Activated T-helper 9 cell treated with anti-CD3 and anti-CD28 coated beads, Interleukin-2, amount 50 U/mL, for 16 hours (primary cell): ENCODE results near the gene CDH22.

Experiments
- DNase-seq: peaks from one replicate; pipeline ENCODE4 v3.0.0-alpha.2; 2020; ENCODE audit warnings: low read depth

CDH22 gene, protein sequence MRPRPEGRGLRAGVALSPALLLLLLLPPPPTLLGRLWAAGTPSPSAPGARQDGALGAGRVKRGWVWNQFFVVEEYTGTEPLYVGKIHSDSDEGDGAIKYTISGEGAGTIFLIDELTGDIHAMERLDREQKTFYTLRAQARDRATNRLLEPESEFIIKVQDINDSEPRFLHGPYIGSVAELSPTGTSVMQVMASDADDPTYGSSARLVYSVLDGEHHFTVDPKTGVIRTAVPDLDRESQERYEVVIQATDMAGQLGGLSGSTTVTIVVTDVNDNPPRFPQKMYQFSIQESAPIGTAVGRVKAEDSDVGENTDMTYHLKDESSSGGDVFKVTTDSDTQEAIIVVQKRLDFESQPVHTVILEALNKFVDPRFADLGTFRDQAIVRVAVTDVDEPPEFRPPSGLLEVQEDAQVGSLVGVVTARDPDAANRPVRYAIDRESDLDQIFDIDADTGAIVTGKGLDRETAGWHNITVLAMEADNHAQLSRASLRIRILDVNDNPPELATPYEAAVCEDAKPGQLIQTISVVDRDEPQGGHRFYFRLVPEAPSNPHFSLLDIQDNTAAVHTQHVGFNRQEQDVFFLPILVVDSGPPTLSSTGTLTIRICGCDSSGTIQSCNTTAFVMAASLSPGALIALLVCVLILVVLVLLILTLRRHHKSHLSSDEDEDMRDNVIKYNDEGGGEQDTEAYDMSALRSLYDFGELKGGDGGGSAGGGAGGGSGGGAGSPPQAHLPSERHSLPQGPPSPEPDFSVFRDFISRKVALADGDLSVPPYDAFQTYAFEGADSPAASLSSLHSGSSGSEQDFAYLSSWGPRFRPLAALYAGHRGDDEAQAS

GRCh38 chr20:46308258-46309157 is at the start of gene CDH22:
CDH22 (minus strand) TSS chr20:46308498; CDS start chr20:46251294, 57,204 bp downstream.
- peak; percentile 9 for DNase-seq

- no peak for DNase-seq
Measured at GRCh38 chr20:46357030-46357514, 48.8 kb upstream of the CDH22 start.

DNA sequence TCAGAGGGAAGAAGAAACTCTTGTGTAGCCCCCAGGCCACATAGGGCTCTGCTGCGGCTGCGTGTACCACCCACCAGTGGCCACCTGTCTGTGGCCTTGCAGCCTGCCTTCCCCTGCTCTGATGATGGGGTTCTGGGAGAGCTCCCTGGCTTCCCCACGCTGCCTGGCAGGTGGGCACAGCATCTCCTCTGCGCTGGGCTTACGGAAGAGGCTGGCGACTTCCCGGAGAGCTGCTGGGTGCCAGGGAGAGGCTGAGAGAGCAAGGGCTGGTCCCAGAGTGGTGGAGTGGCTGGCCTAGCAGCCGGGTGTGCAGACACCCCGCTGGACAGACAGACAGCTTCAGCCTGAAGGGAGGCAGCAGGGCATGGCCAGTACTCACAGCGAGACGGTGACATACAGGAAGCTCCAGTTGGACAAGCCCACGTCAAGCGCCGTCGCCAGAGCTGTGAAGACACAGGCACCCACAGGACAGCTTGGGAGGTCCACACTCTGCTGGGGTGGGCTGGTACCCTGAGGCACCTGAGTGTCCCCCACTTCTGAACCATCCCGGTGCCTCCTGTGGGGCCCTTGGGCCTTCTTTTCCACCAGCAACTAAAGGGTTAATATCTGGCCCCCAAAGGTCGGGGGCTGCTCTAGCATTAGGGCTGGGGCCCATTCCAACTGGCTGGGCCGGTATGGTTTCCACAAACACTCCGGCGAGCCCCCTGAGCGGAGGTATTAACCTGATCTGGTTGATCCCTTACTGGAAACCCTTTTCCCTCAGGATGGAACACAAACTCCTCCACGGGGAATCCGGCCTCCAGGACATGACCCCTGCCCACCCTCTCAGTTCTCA is 48.1 kb upstream of the CDH22 start:
- no peak for DNase-seq

DNA sequence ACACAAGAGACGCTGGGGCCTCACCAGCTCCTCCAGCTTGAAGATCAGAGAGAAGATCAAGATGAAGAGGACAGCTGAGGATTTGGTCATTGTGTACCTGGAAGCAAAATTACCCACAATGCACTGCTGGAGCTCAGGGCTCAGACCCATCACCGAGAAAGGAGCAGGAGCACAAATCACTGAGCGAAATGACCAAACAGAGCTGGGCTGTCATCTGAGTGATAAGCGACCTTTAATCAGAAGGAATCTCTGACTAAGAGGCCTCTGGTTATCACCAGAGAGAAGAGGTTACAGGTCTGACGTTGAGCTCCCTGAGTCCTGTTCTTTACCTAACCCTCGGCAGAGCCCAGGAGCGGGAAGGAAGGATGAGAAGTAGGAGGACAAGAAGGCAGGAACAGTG is 47.5 kb upstream of the CDH22 start:
- no peak for DNase-seq

- no peak for DNase-seq
Measured at GRCh38 chr20:46354920-46355654, 46.8 kb upstream of the CDH22 start.

DNA sequence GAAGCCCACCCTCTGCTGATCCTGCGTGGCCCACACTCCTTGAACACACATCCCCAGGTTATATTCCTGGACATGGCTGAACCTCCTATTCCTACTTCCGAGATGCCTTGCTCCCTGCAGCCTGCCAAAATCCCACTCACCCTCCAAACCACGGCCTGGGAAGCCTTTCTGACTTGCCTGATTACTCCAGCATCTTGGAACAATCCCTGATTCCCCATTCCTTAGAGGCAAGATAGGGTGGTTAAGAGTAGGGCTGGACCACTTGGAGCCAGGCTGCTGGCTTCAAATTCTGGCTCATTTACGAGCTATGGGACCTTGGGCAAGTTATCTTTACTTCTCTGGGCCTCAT is 45.9 kb upstream of the CDH22 start:
- DNase-seq: no peak

DNA sequence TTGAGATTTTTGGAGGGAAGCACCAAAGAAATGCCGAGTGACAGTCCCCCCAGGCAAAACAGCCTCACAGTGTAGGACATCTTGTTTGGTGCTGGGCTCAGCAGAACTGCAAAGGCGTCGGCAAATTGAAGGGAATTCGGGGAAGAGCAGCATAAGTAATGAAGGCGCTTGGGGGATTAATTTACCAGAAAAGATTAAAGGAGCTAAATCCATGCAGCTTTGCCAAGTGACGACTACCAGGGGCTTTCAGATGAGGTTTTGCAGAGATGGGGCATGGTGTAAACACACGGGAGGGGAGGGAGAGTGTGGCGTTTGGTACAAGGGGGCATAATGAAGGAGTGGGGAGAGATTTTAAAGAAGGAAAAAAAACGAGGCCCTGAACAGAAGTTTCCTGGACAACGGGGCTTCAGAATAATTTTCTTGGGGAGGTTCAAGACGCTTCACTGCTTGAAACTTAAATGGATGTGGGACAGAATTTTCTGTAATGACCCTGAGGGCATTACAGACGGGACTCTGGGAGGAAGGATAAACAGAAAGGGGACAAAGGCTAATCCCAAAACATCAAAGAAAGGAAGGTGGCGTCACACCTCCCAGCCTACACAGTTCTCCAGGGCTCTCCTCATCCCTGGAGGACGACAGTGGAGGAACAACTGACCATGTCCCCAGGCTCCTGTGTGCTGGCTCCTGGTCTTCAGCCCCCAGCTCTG is 45.4 kb upstream of the CDH22 start:
- DNase-seq: no peak

GRCh38 chr20:46352370-46352938 is 44.2 kb upstream of the CDH22 start:
- DNase-seq: no peak

DNA sequence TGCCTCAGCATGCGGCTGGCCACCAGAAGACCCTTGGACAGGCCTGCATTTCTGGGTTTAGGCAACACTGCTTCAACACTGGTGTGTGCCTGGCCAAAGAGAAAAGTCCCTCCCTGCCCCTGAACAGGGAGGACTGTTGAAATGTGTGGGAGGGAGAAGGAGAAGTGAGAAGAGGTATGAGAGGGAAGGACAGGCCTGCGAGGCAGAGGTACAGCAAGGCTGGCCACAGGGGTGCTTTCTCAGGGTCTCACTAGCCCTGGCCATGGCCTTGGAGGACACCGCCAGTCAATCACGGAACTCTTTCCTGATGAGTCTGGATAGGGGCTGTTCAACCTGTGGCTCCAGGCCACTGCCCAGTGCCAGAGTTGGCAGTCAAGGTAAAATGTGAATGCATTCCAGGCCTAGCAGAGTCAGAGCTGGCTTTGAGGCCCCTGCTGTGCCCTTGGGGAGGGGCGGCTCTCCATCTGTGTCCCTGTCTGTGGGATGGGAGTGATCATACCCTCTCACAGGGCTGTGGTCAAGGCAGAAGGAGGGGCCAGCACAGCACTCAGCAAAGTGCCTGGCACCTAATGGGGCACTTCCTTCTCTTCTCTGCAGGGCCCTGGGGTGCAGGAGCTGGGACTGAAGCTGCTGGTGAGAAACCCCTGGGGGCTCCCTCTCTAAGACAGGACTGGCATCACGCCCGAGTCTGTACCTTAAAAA is 43.2 kb upstream of the CDH22 start:
- DNase-seq: no peak

DNA sequence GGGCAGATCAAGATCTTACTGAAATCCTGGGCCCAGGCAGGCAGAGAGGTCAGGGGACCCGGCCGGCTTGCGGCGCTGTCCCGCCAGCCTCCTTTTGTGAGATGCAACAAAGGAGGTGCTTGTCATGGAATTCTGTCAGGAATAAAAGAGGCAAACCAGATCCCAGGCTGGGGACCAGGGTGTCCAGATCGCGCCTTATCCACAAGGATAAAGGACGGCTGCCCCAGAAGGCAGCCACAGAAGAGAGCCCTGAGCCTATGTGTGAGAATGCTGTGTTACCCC is 42.6 kb upstream of the CDH22 start:
- DNase-seq: no peak

- DNase-seq: no peak
Measured at GRCh38 chr20:46350201-46350985, 42.1 kb upstream of the CDH22 start.

GRCh38 chr20:46349742-46350056 is 41.4 kb upstream of the CDH22 start:
- DNase-seq: no peak

- peak; percentile 24 for DNase-seq
Measured at GRCh38 chr20:46349035-46349741, 40.9 kb upstream of the CDH22 start.

DNA sequence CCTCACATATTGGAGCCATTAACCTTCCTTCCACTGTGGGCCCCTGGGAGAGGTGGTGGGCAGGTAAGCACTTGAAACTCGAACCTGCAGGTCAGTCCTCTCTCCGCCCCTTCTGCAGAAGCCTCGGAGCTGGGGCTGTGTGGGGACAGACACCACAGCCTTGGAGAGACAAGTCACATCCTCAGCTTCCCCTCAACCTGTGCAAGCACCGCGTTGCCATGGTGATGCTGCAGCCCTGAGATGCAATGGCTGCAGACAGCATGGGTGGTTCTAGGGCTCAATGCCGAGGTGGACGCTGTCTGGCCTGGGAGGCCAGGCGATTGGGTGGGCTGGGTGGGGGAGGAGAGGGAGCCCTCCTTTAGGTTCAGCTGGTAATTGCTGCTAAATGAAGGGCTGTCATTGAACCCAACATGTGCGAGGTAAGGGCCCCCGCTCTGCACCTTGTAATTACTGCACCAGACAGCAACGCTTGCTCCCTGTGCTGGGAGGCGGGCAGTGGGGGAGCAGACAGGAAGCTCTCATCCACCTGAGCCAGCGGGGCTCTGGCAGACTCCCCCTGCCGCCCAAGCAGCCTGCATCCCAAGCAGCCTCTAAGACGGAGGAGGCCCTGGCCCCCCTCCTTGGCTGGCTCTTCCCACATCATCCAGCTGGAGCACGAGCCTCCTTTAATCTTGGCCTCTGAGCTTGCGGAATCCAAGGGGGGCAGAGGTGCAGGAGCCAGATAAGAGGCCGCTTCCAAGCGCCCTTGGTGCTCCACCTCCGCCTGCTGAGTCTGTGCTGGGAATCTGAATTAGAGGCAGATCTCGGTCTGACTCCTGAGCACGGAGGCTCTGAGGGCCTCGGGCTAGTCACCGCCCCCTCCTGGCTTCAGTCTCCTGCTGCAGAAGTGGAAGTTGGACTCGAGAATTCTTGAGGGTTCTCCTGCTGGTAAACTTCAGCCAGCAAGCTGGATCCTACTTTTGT is 39.8 kb upstream of the CDH22 start:
- no peak for DNase-seq

- DNase-seq: no peak
Measured at GRCh38 chr20:46346770-46347169, 38.5 kb upstream of the CDH22 start.

- DNase-seq: no peak
Measured at GRCh38 chr20:46344488-46345162, 36.3 kb upstream of the CDH22 start.
